Muscle of leg (tissue), 11 donors: ENCODE measurements around the gene ESPN. TPM values are rescaled to one million over a fixed set of nuclear protein-coding genes. Genes with fewer than 3 reads are reported as not detected.
A peak's percentile ranks its signal among the peaks of the same experiment; 100 is the strongest.
"Not testable (repeated sequence)": the region's sequence is repeated elsewhere in the genome, so short reads cannot be mapped to it uniquely, and the experiment has no call there.

Source experiments
- DNase-seq: peaks from one replicate; pipeline ENCODE4 v3.0.0; 2013
- H3K27ac ChIP-seq: one replicate; pipeline ENCODE4 v1.5.1; 2013; ENCODE audit warnings: mild to moderate bottlenecking, low read length, control low read depth
- H3K27me3 ChIP-seq: one replicate; pipeline ENCODE4 v1.6.1; 2013; ENCODE audit warnings: low read length; ENCODE audit not compliant: control insufficient read depth, insufficient read depth
- H3K36me3 ChIP-seq: one replicate; pipeline ENCODE4 v1.6.1; 2013; ENCODE audit warnings: low read length; ENCODE audit not compliant: control insufficient read depth, insufficient read depth
- H3K4me1 ChIP-seq: one replicate; pipeline ENCODE4 v1.6.1; 2013; ENCODE audit warnings: low read length; ENCODE audit not compliant: control insufficient read depth, insufficient read depth
- H3K4me3 ChIP-seq: one replicate; pipeline ENCODE4 v1.5.1; 2013; ENCODE audit warnings: low read length, control low read depth
- H3K9me3 ChIP-seq: replicated peaks from 2 replicates; pipeline ENCODE4 v1.6.1; 2013; ENCODE audit warnings: low read depth, low read length; ENCODE audit not compliant: control insufficient read depth
- WGBS: methylation state at CpG from one replicate; pipeline ENCODE4 v1.1.5; 2013; ENCODE audit warnings: missing lambda C conversion rate; ENCODE audit not compliant: insufficient coverage; 5-methylcytosine and 5-hydroxymethylcytosine counted together
- polyA plus RNA-seq, 8 donors: library from polyadenylated mRNA; unstranded; fragments of 120-200 nt; gene quantifications; one replicate each; pipeline versions ENCODE4 v1.2.1 to v1.2.3, GENCODE V29; 2013; ENCODE audit warnings: inconsistent platforms in 1 of 8, low replicate concordance in 1 of 8; ENCODE audit not compliant: insufficient read length in 8 of 8, insufficient read depth in 1 of 8
- total RNA-seq: library from RNA; stranded (reverse); fragments of 120-200 nt; gene quantifications from one replicate; pipeline ENCODE4 v1.2.4, GENCODE V29; 2013

ESPN gene
- total and polyA plus RNA-seq, 9 donors: 0.22 to 14.3 (median 1.7) TPM

GRCh38 chr1:6447818-6448748 is 23.5 kb downstream of the ESPN start:
- no peaks in the 10 kb centered on the region for H3K36me3 ChIP-seq
- peaks cover 17% of the 10 kb centered on the region for H3K4me1 ChIP-seq
- under 1% methylated on average over 62 of the region's 68 CpGs for WGBS
- H3K27ac ChIP-seq: no peak overlapping the region
- H3K9me3 ChIP-seq: no peaks in the 10 kb centered on the region
- H3K27me3 ChIP-seq: peaks cover 79% of the 10 kb centered on the region
- DNase-seq: no peak
- no peak overlapping the region for H3K4me3 ChIP-seq

- Histone ChIP-seq H3K4me3 (no peak overlapping the region), H3K36me3 (no peaks in the 10 kb centered on the region), H3K27ac (no peak overlapping the region), H3K9me3 (no peaks in the 10 kb centered on the region), H3K27me3 (peaks cover 86% of the 10 kb centered on the region), H3K4me1 (peaks cover 17% of the 10 kb centered on the region)
- peak; percentile 41 for DNase-seq
- 1% methylated on average over 58 of the region's 66 CpGs for WGBS
Measured at GRCh38 chr1:6448749-6449631, 24.4 kb downstream of the ESPN start.

GRCh38 chr1:6450005-6450450 is 25.5 kb downstream of the ESPN start:
- Histone ChIP-seq H3K27ac (no peak overlapping the region), H3K4me3 (no peak overlapping the region), H3K36me3 (no peaks in the 10 kb centered on the region), H3K9me3 (no peaks in the 10 kb centered on the region), H3K27me3 (peaks cover 89% of the 10 kb centered on the region), H3K4me1 (peaks cover 17% of the 10 kb centered on the region)
- no peak for DNase-seq
- 20% methylated on average over 1 of the region's 7 CpGs for WGBS

GRCh38 chr1:6450486-6450885 is 25.9 kb downstream of the ESPN start:
- H3K27ac ChIP-seq, H3K36me3 ChIP-seq, H3K4me3 ChIP-seq, DNase-seq, H3K9me3 ChIP-seq: not testable (repeated sequence)
- Histone ChIP-seq H3K4me1 (peaks cover 17% of the 10 kb centered on the region), H3K27me3 (peaks cover 88% of the 10 kb centered on the region)
- WGBS: 20% methylated on average over 10 of the region's 10 CpGs

- H3K27me3 ChIP-seq: peaks cover 90% of the 10 kb centered on the region
- peaks cover 17% of the 10 kb centered on the region for H3K4me1 ChIP-seq
- H3K27ac ChIP-seq: no peak overlapping the region
- H3K4me3 ChIP-seq: no peak overlapping the region
- no peaks in the 10 kb centered on the region for H3K9me3 ChIP-seq
- WGBS: 59% methylated on average over 6 of the region's 6 CpGs
- DNase-seq: no peak
- no peaks in the 10 kb centered on the region for H3K36me3 ChIP-seq
Measured at GRCh38 chr1:6450943-6451373, 26.4 kb downstream of the ESPN start.

- H3K9me3 ChIP-seq, H3K27ac ChIP-seq, DNase-seq, H3K36me3 ChIP-seq, H3K4me1 ChIP-seq, H3K4me3 ChIP-seq: not testable (repeated sequence)
- peaks cover 86% of the 10 kb centered on the region for H3K27me3 ChIP-seq
- WGBS: 5% methylated on average over 78 of the region's 85 CpGs
Measured at GRCh38 chr1:6453895-6454855, 29.6 kb downstream of the ESPN start.

- Histone ChIP-seq H3K4me3 (no peak overlapping the region), H3K9me3 (no peaks in the 10 kb centered on the region), H3K27ac (no peak overlapping the region), H3K27me3 (peaks cover 86% of the 10 kb centered on the region), H3K36me3 (no peaks in the 10 kb centered on the region), H3K4me1 (no peaks in the 10 kb centered on the region)
- WGBS: 2% methylated on average over 115 of the region's 115 CpGs
- no peak for DNase-seq
Measured at GRCh38 chr1:6454856-6455751, 30.5 kb downstream of the ESPN start.

- H3K4me3 ChIP-seq, H3K27ac ChIP-seq, DNase-seq, H3K36me3 ChIP-seq, H3K9me3 ChIP-seq, H3K4me1 ChIP-seq: not testable (repeated sequence)
- 22% methylated on average over 54 of the region's 58 CpGs for WGBS
- H3K27me3 ChIP-seq: peaks cover 86% of the 10 kb centered on the region
Measured at GRCh38 chr1:6455752-6456520, 31.4 kb downstream of the ESPN start.
